ENCODE results near the gene SLC46A3. TPM values are rescaled to one million over a fixed set of nuclear protein-coding genes. Genes with fewer than 3 reads are reported as not detected.

SLC46A3 gene
- total and polyA plus RNA-seq, 10 of the 15 experiments (the other 5 are each of a cell fraction or from before 2014, with no cell fraction given), result 2.9 to 15.6 (median 9.4) TPM

GRCh38 chr13:28718543-28719226 is at the start of gene SLC46A3 (continued):
- TF ChIP-seq ZBTB4 (CRISPR knock-in tag; IDR thresholded peaks at IDR 0.05) (no peak), RAD51 (IDR thresholded peaks at IDR 0.05) (no peak), HDAC2 (IDR thresholded peaks at IDR 0.05) (no peak), DPF2 (IDR thresholded peaks at IDR 0.05) (peak; percentile 99), TBL1XR1 (IDR thresholded peaks at IDR 0.05; ENCODE audit: low read depth, low read length) (0 out of 2 replicates have a peak, but pooled peaks have one; percentile 18), RFX5 (IDR thresholded peaks at IDR 0.05; ENCODE audit: low read depth, low read length) (peak; percentile 11; the same call in 1 of the 2 replicates), JUNB (IDR thresholded peaks at IDR 0.05) (no peak), HSF1 (IDR thresholded peaks at IDR 0.05; ENCODE audit: low read depth, low read length) (no peak), ZNF384 (IDR thresholded peaks at IDR 0.05; ENCODE audit: borderline replicate concordance, low read depth, low read length) (0 out of 2 replicates have a peak, but pooled peaks have one; percentile 16), TCF7 (IDR thresholded peaks at IDR 0.05; ENCODE audit: borderline replicate concordance) (no peak), CEBPB (IDR thresholded peaks at IDR 0.05; ENCODE audit: borderline replicate concordance in 1 of 2, low read depth in 2 of 2, low read length in 2 of 2) (no peak), NR2F1 (conservative IDR thresholded peaks at IDR 0.05) (peak; percentile 53; the same call in 1 of the 2 replicates), YY1 (IDR thresholded peaks at IDR 0.05; ENCODE audit: low read depth, low read length) (peak; percentile 13; the same call in 1 of the 2 replicates), CHD2 (IDR thresholded peaks at IDR 0.05; ENCODE audit: borderline replicate concordance, low read depth, low read length) (peak; percentile 96), CBX5 (IDR thresholded peaks at IDR 0.05; ENCODE audit: low read depth) (peak; percentile 46; the same call in 1 of the 2 replicates), MTA2 (IDR thresholded peaks at IDR 0.05; ENCODE audit: low read depth) (no peak), GATAD2B (conservative IDR thresholded peaks at IDR 0.05; ENCODE audit: low read depth) (peak; percentile 80), NFYB (IDR thresholded peaks at IDR 0.05; ENCODE audit: insufficient read depth, low read depth, low read length) (peak; percentile 93), POLR2A (IDR thresholded peaks at IDR 0.05; ENCODE audit: low read depth, low read length) (peak; percentile 89)
- TF ChIP-seq, protein P1, sequence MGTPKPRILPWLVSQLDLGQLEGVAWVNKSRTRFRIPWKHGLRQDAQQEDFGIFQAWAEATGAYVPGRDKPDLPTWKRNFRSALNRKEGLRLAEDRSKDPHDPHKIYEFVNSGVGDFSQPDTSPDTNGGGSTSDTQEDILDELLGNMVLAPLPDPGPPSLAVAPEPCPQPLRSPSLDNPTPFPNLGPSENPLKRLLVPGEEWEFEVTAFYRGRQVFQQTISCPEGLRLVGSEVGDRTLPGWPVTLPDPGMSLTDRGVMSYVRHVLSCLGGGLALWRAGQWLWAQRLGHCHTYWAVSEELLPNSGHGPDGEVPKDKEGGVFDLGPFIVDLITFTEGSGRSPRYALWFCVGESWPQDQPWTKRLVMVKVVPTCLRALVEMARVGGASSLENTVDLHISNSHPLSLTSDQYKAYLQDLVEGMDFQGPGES (IDR thresholded peaks at IDR 0.05), result peak; percentile 85
- TF ChIP-seq, protein P2, sequence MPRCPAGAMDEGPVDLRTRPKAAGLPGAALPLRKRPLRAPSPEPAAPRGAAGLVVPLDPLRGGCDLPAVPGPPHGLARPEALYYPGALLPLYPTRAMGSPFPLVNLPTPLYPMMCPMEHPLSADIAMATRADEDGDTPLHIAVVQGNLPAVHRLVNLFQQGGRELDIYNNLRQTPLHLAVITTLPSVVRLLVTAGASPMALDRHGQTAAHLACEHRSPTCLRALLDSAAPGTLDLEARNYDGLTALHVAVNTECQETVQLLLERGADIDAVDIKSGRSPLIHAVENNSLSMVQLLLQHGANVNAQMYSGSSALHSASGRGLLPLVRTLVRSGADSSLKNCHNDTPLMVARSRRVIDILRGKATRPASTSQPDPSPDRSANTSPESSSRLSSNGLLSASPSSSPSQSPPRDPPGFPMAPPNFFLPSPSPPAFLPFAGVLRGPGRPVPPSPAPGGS (IDR thresholded peaks at IDR 0.05; ENCODE audit: borderline replicate concordance, insufficient read depth, low read depth, low read length, poor library complexity, severe bottlenecking), result no peak
- TF ChIP-seq, protein P3, sequence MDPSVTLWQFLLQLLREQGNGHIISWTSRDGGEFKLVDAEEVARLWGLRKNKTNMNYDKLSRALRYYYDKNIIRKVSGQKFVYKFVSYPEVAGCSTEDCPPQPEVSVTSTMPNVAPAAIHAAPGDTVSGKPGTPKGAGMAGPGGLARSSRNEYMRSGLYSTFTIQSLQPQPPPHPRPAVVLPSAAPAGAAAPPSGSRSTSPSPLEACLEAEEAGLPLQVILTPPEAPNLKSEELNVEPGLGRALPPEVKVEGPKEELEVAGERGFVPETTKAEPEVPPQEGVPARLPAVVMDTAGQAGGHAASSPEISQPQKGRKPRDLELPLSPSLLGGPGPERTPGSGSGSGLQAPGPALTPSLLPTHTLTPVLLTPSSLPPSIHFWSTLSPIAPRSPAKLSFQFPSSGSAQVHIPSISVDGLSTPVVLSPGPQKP (IDR thresholded peaks at IDR 0.05; ENCODE audit: low read depth, low read length), result no peak

Measured in GM12878 (cell line).